Measurements from ENCODE around the gene CCL16. TPM values are rescaled to one million over a fixed set of nuclear protein-coding genes. Genes with fewer than 3 reads are reported as not detected.

CCL16 gene
- total and polyA plus RNA-seq, 9 donors, result 0.11 to 0.90 (median 0.21) TPM; not detected in 5

- intact Hi-C loops (cut with DNase I), result no loop called here
- 88 to 94% (median 92%) methylated on average over 6 of the region's 6 CpGs for WGBS, 3 donors
- Histone ChIP-seq H3K4me3 (no peak overlapping the region), H3K36me3 (no peaks in the 10 kb centered on the region), H3K27me3 (no peaks in the 10 kb centered on the region), H3K9me3 (no peaks in the 10 kb centered on the region), H3K4me1 (ENCODE audit: insufficient read depth) (no peaks in the 10 kb centered on the region), H3K27ac (no peak overlapping the region)
- DNase-seq, result no peak
- TF ChIP-seq EP300 (IDR thresholded peaks at IDR 0.05) (no peak), CTCF (IDR thresholded peaks at IDR 0.05) (no peak), POLR2A (IDR thresholded peaks at IDR 0.05) (no peak)
Measured at GRCh38 chr17:35984140-35984539, 2.8 kb upstream of the CCL16 start.

- H3K4me3 ChIP-seq, result no peak overlapping the region
- intact Hi-C loops (cut with DNase I), result no loop called here
- no peak for DNase-seq
- WGBS, 3 donors, result 84 to 89% (median 84%) methylated on average over 3 of the region's 3 CpGs
- H3K27ac ChIP-seq, result no peak overlapping the region
- H3K27me3 ChIP-seq, result no peaks in the 10 kb centered on the region
- H3K4me1 ChIP-seq (ENCODE audit: insufficient read depth), result no peaks in the 10 kb centered on the region
- H3K9me3 ChIP-seq, result no peaks in the 10 kb centered on the region
- TF ChIP-seq POLR2A (IDR thresholded peaks at IDR 0.05), result no peak
- TF ChIP-seq EP300 (IDR thresholded peaks at IDR 0.05), result no peak
- TF ChIP-seq CTCF (IDR thresholded peaks at IDR 0.05), result no peak
- H3K36me3 ChIP-seq, result no peaks in the 10 kb centered on the region
Measured at GRCh38 chr17:35982409-35983191, 1.3 kb upstream of the CCL16 start.

GRCh38 chr17:35981908-35982330 lies 622 bp upstream of the CCL16 start:
- Histone ChIP-seq H3K27ac (no peak overlapping the region), H3K4me1 (ENCODE audit: insufficient read depth) (no peaks in the 10 kb centered on the region), H3K27me3 (no peaks in the 10 kb centered on the region), H3K4me3 (no peak overlapping the region), H3K9me3 (no peaks in the 10 kb centered on the region), H3K36me3 (no peaks in the 10 kb centered on the region)
- WGBS, 3 donors, result 63 to 72% (median 69%) methylated on average over 4 of the region's 4 CpGs
- TF ChIP-seq CTCF (IDR thresholded peaks at IDR 0.05), result no peak
- no peak for TF ChIP-seq POLR2A (IDR thresholded peaks at IDR 0.05)
- TF ChIP-seq EP300 (IDR thresholded peaks at IDR 0.05), result no peak
- intact Hi-C loops (cut with DNase I), result no loop called here
- DNase-seq, result no peak

- H3K27me3 ChIP-seq, result no peaks in the 10 kb centered on the region
- H3K36me3 ChIP-seq, result no peaks in the 10 kb centered on the region
- intact Hi-C loops (cut with DNase I), result loop anchor here in 2 of 4 donors (10.0 kb wide), 2 partner anchors 496 to 506 kb away; partner anchors contain the start of gene ZNHIT3 (in 1 of the 2)
- no peak overlapping the region for H3K27ac ChIP-seq
- no peak for DNase-seq
- TF ChIP-seq POLR2A (IDR thresholded peaks at IDR 0.05), result no peak
- TF ChIP-seq CTCF (IDR thresholded peaks at IDR 0.05), result no peak
- no peak for TF ChIP-seq EP300 (IDR thresholded peaks at IDR 0.05)
- H3K4me3 ChIP-seq, result no peak overlapping the region
- WGBS, 3 donors, result 75 to 83% (median 78%) methylated on average over 3 of the region's 3 CpGs
- H3K9me3 ChIP-seq, result no peaks in the 10 kb centered on the region
- H3K4me1 ChIP-seq (ENCODE audit: insufficient read depth), result no peaks in the 10 kb centered on the region
Measured at GRCh38 chr17:35978346-35978745, 3.0 kb downstream of the CCL16 start.
